Right atrium auricular region (tissue), 2 donors: ENCODE data around the gene NDUFS4. TPM values are rescaled to one million over a fixed set of nuclear protein-coding genes. Genes with fewer than 3 reads are reported as not detected.
"Not testable (repeated sequence)": the region's sequence is repeated elsewhere in the genome, so short reads cannot be mapped to it uniquely, and the experiment has no call there.

Experiments used
- DNase-seq: peaks from one replicate; pipeline ENCODE4 v3.0.0-alpha.2; 2019; ENCODE audit warnings: low spot score
- H3K27ac ChIP-seq, 2 donors: fragments of 200-600 bp; sonication (generic); 1 replicate in 1 of 2; 2 replicates in 1 of 2; pipeline ENCODE4 v1.5.1; 2016 to 2019
- H3K27me3 ChIP-seq, 2 donors: fragments of 200-600 bp; sonication (generic); one replicate each; pipeline versions ENCODE4 v1.5.1 to v1.6.0; 2017 to 2019
- H3K36me3 ChIP-seq: fragments of 200-600 bp; sonication (generic); one replicate; pipeline ENCODE4 v1.5.1; 2016
- H3K4me1 ChIP-seq, 2 donors: fragments of 200-600 bp; sonication (generic); one replicate each; pipeline versions ENCODE4 v1.5.1 to v1.6.0; 2017 to 2019
- H3K4me3 ChIP-seq, 2 donors: fragments of 200-600 bp; sonication (generic); 1 replicate in 1 of 2; 2 replicates in 1 of 2; pipeline ENCODE4 v1.5.1; 2017 to 2019; ENCODE audit warnings: mild to moderate bottlenecking in 1 of 2, moderate library complexity in 1 of 2
- H3K9me3 ChIP-seq, 2 donors: fragments of 200-600 bp; sonication (generic); one replicate each; pipeline ENCODE4 v1.5.1; 2019
- CTCF ChIP-seq, 2 donors: fragments of 200-600 bp; sonication (generic); IDR thresholded peaks; one replicate each; pipeline ENCODE4 v1.5.1; 2019; ENCODE audit warnings: antibody characterized with exemption in 2 of 2
- total RNA-seq, 2 donors: library from RNA; depleted of rRNA; stranded (reverse); fragments of >200 nt; gene quantifications; one replicate each; pipeline ENCODE4 v1.1.0, GENCODE V29; 2016

NDUFS4 gene
- total RNA-seq, 2 donors from 2014 or later: 122 to 127 TPM

DNA sequence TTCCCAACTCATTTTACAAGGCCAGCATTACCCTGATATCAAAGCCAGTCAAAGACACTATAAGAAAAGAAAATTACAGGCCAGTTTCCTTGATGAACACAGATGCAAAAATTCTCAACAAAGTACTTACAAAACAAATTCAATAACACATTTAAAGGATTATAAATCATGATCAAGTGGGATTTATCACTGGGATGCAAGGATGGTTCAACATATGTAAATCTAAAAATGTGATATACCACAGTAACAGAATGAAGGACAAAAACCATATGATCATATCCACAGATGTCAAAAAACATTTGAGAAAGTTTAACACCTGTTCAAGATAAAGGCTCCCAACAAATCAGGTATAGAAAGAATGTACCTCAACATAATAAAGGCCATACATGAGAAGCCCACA, 130.6 kb downstream of the NDUFS4 start:
- DNase-seq: no peak
- Histone ChIP-seq H3K9me3 (peaks cover 4 to 35% of the 10 kb centered on the region in 2 donors), H3K27ac (no peak overlapping the region), H3K4me1 (no peaks in the 10 kb centered on the region), H3K4me3 (no peak overlapping the region), H3K27me3 (no peaks in the 10 kb centered on the region), H3K36me3 (no peaks in the 10 kb centered on the region)
- TF ChIP-seq CTCF (IDR thresholded peaks at IDR 0.05): no peak

DNA sequence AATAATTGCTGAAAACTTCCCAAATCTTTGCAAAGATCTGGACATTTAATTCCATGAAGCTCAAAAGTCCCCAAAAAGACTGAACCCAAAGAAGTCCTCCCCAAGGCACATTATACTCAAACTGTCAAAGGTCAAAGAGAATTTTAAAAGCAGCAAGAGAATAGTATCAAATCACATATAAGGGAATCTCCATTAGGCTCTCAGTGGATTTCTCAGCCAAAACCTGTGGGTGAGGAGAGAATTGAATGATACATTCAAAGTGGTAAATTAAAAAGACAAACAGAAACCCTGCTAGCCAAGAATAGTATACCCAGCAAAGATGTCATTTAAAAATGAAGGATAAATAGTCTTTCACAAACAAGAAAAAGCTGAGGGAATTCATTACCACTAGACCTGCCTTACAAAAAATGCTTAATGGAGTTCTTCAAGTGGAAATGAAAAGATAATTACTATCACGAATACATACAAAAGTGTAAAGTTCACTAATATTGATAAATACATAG, 134.1 kb downstream of the NDUFS4 start:
- peaks cover 4 to 61% of the 10 kb centered on the region in 2 donors for H3K9me3 ChIP-seq
- H3K27ac ChIP-seq: no peak overlapping the region
- H3K36me3 ChIP-seq: no peaks in the 10 kb centered on the region
- no peak for DNase-seq
- H3K4me3 ChIP-seq: no peak overlapping the region
- no peak for TF ChIP-seq CTCF (IDR thresholded peaks at IDR 0.05)
- no peaks in the 10 kb centered on the region for H3K27me3 ChIP-seq
- no peaks in the 10 kb centered on the region for H3K4me1 ChIP-seq

DNA sequence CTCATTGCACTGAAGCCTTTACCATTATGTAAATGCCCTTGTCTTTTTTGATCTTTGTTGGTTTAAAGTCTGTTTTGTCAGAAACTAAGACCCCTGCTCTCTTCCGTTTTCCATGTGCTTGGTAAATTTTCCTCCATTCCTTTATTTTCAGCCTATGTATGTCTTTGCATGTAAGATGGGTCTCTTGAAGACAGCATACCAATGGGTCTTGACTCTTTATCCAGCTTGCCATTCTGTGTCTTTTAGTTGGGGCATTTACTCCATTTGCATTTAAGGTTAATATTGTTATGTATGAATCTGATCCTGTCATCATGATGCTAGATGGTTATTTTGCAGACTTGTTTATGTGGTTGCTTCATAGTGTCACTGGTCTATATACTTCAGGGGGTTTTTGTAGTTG, 150.0 kb downstream of the NDUFS4 start:
- peaks cover 6 to 44% of the 10 kb centered on the region in 2 donors for H3K9me3 ChIP-seq

DNA sequence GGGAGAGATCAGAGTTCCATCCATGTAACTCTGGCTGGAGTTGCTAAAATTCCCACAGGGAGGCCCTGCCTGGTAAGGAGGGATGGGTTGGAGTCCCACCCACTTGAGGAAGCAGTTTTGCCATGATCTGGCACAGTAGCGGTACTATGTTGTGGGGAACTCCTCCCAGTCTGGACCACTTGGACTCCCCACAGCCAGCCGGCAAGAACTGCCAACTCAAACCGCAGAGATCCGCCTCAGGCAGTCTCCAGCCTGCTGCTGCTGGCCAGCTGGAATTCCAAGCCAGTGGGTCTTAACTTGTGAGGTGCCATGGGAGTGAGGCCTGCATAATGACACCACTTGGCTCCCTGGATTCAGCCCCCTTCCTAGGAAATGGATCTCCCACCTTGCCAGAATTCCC, 151.9 kb downstream of the NDUFS4 start:
- no peak for DNase-seq
- no peak for TF ChIP-seq CTCF (IDR thresholded peaks at IDR 0.05)
- no peak overlapping the region for H3K4me3 ChIP-seq
- no peaks in the 10 kb centered on the region for H3K27me3 ChIP-seq
- H3K36me3 ChIP-seq: no peaks in the 10 kb centered on the region
- H3K27ac ChIP-seq: no peak overlapping the region
- H3K4me1 ChIP-seq: no peaks in the 10 kb centered on the region
- H3K9me3 ChIP-seq: peaks cover 6 to 26% of the 10 kb centered on the region in 2 donors

More for the DNA sequence above, 150.0 kb downstream of the NDUFS4 start:
- H3K4me3 ChIP-seq, H3K27ac ChIP-seq, DNase-seq, H3K36me3 ChIP-seq, H3K27me3 ChIP-seq, H3K4me1 ChIP-seq: not testable (repeated sequence)

DNA sequence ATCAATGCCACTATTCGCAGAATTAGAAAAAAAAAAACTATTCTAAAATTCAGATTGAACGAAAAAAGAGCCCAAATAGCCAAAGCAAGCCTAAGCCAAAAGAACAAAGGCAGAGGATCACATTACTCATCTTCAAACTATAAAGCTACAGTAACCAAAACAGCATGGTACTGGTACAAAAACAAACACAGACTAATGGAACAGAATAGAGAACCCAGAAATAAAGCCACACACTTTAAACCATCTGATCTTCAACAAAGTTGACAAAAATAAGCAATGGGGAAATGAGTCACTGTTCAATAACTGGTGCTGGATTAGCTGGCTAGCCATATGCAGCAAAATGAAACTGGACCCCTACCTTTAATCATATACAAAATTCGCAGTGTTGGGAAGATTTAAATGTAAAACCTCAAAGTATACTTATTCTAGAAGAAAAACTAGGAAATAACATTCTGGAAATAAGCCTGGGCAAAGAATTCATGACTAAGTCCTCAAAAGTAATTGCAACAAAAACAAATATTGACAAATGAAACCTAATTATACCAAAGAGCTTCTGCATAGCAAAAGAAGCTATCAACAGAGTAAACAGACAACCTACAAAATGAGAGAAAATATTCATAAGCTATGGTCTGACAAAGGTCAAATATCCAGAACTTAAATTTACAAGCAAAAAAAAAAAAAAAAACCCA, 153.7 kb downstream of the NDUFS4 start:
- H3K27ac ChIP-seq: no peak overlapping the region
- H3K9me3 ChIP-seq: peaks cover 6 to 20% of the 10 kb centered on the region in 2 donors
- no peak overlapping the region for H3K4me3 ChIP-seq
- no peaks in the 10 kb centered on the region for H3K27me3 ChIP-seq
- no peak for DNase-seq
- TF ChIP-seq CTCF (IDR thresholded peaks at IDR 0.05): no peak
- no peaks in the 10 kb centered on the region for H3K4me1 ChIP-seq
- no peaks in the 10 kb centered on the region for H3K36me3 ChIP-seq

- Histone ChIP-seq H3K4me3 (no peak overlapping the region), H3K27me3 (no peaks in the 10 kb centered on the region), H3K36me3 (no peaks in the 10 kb centered on the region), H3K4me1 (no peaks in the 10 kb centered on the region), H3K27ac (no peak overlapping the region), H3K9me3 (peaks cover 6 to 17% of the 10 kb centered on the region in 2 donors)
- TF ChIP-seq CTCF (IDR thresholded peaks at IDR 0.05): no peak
- DNase-seq: no peak
These were observed 154.2 kb downstream of the NDUFS4 start for GRCh38 chr5:53714667-53715010.
